ENCODE measurements around the gene GBX2.
"Not testable (repeated sequence)": the region's sequence is repeated elsewhere in the genome, so short reads cannot be mapped to it uniquely, and the experiment has no call there.

The GBX2 gene

GRCh38 chr2:236156095-236156859, 11.9 kb downstream of the GBX2 start:
- no peak for DNase-seq (ENCODE audit: low spot score)

GRCh38 chr2:236155406-236155805, 12.8 kb downstream of the GBX2 start:
- no peak for DNase-seq (ENCODE audit: low spot score)

GRCh38 chr2:236146436-236146835, 21.8 kb downstream of the GBX2 start:
- DNase-seq (ENCODE audit: low spot score): no peak

- DNase-seq (ENCODE audit: low spot score): no peak
These were observed 24.4 kb downstream of the GBX2 start for GRCh38 chr2:236143811-236144210.

- not testable (repeated sequence) for DNase-seq (ENCODE audit: low spot score)
These were observed 26.6 kb downstream of the GBX2 start for GRCh38 chr2:236141616-236142015.

GRCh38 chr2:236137066-236137465, 31.1 kb downstream of the GBX2 start:
- no peak for DNase-seq (ENCODE audit: low spot score)

GRCh38 chr2:236136538-236136937, 31.6 kb downstream of the GBX2 start:
- no peak for DNase-seq (ENCODE audit: low spot score)

- DNase-seq (ENCODE audit: low spot score): no peak
These were observed 34.7 kb downstream of the GBX2 start for GRCh38 chr2:236133410-236134012.

GRCh38 chr2:236131073-236131692, 37.0 kb downstream of the GBX2 start:
- DNase-seq (ENCODE audit: low spot score): no peak

- no peak for DNase-seq (ENCODE audit: low spot score)
These were observed 37.7 kb downstream of the GBX2 start for GRCh38 chr2:236130349-236130998.

GRCh38 chr2:236129935-236130334, 38.3 kb downstream of the GBX2 start:
- DNase-seq (ENCODE audit: low spot score): no peak

- DNase-seq (ENCODE audit: low spot score): no peak
These were observed 39.9 kb downstream of the GBX2 start for GRCh38 chr2:236128321-236128720.

GRCh38 chr2:236127010-236127409, 41.2 kb downstream of the GBX2 start:
- DNase-seq (ENCODE audit: low spot score): no peak

GRCh38 chr2:236125541-236125940, 42.6 kb downstream of the GBX2 start:
- no peak for DNase-seq (ENCODE audit: low spot score)

- DNase-seq (ENCODE audit: low spot score): peak; percentile 45
These were observed 43.8 kb downstream of the GBX2 start for GRCh38 chr2:236124182-236124893.

GRCh38 chr2:236123716-236124115, 44.5 kb downstream of the GBX2 start:
- no peak for DNase-seq (ENCODE audit: low spot score)

- DNase-seq (ENCODE audit: low spot score): no peak
These were observed 46.0 kb downstream of the GBX2 start for GRCh38 chr2:236122236-236122635.

- DNase-seq (ENCODE audit: low spot score): no peak
These were observed 46.6 kb downstream of the GBX2 start for GRCh38 chr2:236121546-236121945.

GRCh38 chr2:236120829-236121228, 47.4 kb downstream of the GBX2 start:
- DNase-seq (ENCODE audit: low spot score): no peak

GRCh38 chr2:236120141-236120601, 48.0 kb downstream of the GBX2 start:
- DNase-seq (ENCODE audit: low spot score): no peak

- no peak for DNase-seq (ENCODE audit: low spot score)
These were observed 48.7 kb downstream of the GBX2 start for GRCh38 chr2:236119476-236119875.

- DNase-seq (ENCODE audit: low spot score): no peak
These were observed 49.2 kb downstream of the GBX2 start for GRCh38 chr2:236119003-236119402.
